Left lung (tissue), 10 donors: ENCODE data around the gene POMGNT2. TPM values are rescaled to one million over a fixed set of nuclear protein-coding genes. Genes with fewer than 3 reads are reported as not detected.

Experiments
- ATAC-seq: fragments of 200-7000 bp; cut with Tn5 transposase; one replicate; pipeline ENCODE4 v1.9.1; 2020; ENCODE audit warnings: moderate library complexity
- DNase-seq, 4 donors: peaks; one replicate each; pipeline ENCODE4 v3.0.0-alpha.2; 2013 to 2020
- H3K27ac ChIP-seq, 2 donors: fragments of 200-600 bp; sonication (generic) in 1 of 2; one replicate each; pipeline versions ENCODE4 v1.5.0 to v1.8.0; 2020 to 2021
- H3K27me3 ChIP-seq, 2 donors: fragments of 200-600 bp; sonication (generic) in 1 of 2; one replicate each; pipeline versions ENCODE4 v1.5.0 to v1.8.0; 2020 to 2021
- H3K36me3 ChIP-seq, 2 donors: fragments of 200-600 bp; sonication (generic) in 1 of 2; one replicate each; pipeline versions ENCODE4 v1.5.0 to v1.8.0; 2020 to 2021
- H3K4me1 ChIP-seq, 2 donors: fragments of 200-600 bp; one replicate each; pipeline ENCODE4 v1.8.0; 2021
- H3K4me3 ChIP-seq, 2 donors: fragments of 200-600 bp; sonication (generic) in 1 of 2; one replicate each; pipeline versions ENCODE4 v1.5.0 to v1.8.0; 2020 to 2021; ENCODE audit warnings: mild to moderate bottlenecking in 1 of 2
- H3K9me3 ChIP-seq, 2 donors: fragments of 200-600 bp; sonication (generic) in 1 of 2; one replicate each; pipeline versions ENCODE4 v1.5.0 to v1.8.0; 2020 to 2021
- intact Hi-C, 2 donors: fragments of 100-400 bp; cut with DNase I; formaldehyde crosslinking; loops; one replicate each; pipeline versions ENCODE4 v1.11.2 to v1.14.2; 2022
- polyA plus RNA-seq, 6 donors: library from polyadenylated mRNA; unstranded; fragments of 120-200 nt; gene quantifications; one replicate each; pipeline ENCODE4 v1.2.1, GENCODE V29; 2013; ENCODE audit not compliant: insufficient read length in 6 of 6
- total RNA-seq, 2 donors: library from RNA; stranded (reverse); fragmentation: NEBNext Ultra II Directional; extraction: Animal tissue kit (Norgen Biotek cat#: 25700); gene quantifications; one replicate each; pipeline ENCODE4 v1.2.1, GENCODE V29; 2021
- TF ChIP-seq, protein P1 (sequence below), 2 donors: fragments of 200-600 bp; sonication (generic) in 1 of 2; IDR thresholded peaks; one replicate each; pipeline versions ENCODE4 v1.5.0 to v1.8.0; 2021; ENCODE audit warnings: antibody characterized with exemption in 2 of 2
- donor health status: DM: no; HTN: yes; CAD: no.
- donor health status: DM: no; HTN: no; CAD: no.

The POMGNT2 gene
- total and polyA plus RNA-seq, 8 donors, result 14.6 to 18.6 (median 16.1) TPM

DNA sequence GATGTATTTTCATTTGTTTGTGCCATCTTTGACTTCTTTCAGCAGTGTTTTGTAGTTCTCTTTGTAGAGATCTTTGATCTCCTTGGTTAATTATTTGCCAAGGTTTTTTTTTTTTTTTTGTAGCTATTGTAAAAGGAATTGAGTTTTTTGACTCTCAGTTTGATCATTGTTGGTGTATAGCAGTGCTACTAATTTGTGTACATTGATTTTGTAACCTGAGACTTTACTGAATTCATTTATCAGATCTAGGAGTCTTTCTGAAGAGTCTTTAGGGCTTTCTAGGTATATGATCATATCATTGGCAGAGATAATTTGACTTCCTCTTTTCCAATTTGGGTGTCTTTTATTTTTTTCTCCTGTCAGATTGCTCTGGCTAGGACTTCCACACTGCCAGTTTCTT is 42.2 kb upstream of the POMGNT2 start:
- no peak for ATAC-seq
- TF ChIP-seq, protein P1, sequence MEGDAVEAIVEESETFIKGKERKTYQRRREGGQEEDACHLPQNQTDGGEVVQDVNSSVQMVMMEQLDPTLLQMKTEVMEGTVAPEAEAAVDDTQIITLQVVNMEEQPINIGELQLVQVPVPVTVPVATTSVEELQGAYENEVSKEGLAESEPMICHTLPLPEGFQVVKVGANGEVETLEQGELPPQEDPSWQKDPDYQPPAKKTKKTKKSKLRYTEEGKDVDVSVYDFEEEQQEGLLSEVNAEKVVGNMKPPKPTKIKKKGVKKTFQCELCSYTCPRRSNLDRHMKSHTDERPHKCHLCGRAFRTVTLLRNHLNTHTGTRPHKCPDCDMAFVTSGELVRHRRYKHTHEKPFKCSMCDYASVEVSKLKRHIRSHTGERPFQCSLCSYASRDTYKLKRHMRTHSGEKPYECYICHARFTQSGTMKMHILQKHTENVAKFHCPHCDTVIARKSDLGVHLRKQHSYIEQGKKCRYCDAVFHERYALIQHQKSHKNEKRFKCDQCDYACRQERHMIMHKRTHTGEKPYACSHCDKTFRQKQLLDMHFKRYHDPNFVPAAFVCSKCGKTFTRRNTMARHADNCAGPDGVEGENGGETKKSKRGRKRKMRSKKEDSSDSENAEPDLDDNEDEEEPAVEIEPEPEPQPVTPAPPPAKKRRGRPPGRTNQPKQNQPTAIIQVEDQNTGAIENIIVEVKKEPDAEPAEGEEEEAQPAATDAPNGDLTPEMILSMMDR (IDR thresholded peaks at IDR 0.05), result no peak
- intact Hi-C loops, result no loop called here
- Histone ChIP-seq H3K36me3 (no peaks in the 10 kb centered on the region), H3K4me1 (no peaks in the 10 kb centered on the region), H3K4me3 (no peak overlapping the region), H3K27ac (no peak overlapping the region), H3K27me3 (peaks cover 0 to 4% of the 10 kb centered on the region in 2 donors), H3K9me3 (no peaks in the 10 kb centered on the region)
- DNase-seq, result no peak

- intact Hi-C loops, result no loop called here
- H3K9me3 ChIP-seq, result no peaks in the 10 kb centered on the region
- TF ChIP-seq, protein P1 (IDR thresholded peaks at IDR 0.05), result no peak
These were observed 40.7 kb upstream of the POMGNT2 start for GRCh38 chr3:43146599-43146998.

DNA sequence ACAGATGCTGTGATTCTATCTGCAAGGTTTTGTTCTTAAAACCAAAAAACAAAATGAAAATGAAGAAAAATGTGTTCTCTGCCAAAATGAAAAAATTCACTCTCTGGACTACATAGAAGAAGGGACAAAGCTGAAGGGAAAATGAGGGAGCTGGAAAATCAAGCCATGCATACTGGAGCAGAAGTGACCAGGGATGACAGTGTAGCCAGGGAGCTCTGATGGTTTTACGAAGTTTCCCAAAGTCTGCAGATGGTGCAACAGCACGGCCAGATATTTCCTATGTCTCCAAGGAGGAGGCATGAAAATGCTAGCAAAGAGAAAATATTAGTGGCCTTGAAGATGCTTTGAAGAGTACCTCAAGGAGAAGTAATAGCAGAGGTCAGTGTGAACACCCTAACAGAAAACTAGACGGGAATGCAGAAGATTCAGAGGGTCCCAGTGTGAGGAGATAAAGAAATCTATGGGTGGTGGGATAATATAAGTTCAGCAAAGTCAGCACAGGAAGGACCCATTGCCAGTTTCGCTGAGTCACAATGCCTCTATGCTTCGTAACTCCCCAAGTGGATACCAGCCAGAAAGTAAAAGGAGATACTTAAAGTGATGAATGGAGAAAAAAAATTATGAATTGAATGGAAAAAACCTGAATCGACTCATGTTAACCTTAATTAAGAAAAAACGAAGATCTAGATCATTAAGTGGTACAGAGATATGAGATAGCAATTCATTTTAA is 39.0 kb upstream of the POMGNT2 start:
- intact Hi-C loops, result no loop called here
- no peak for ATAC-seq

More at GRCh38 chr3:43146599-43146998, 40.7 kb upstream of the POMGNT2 start:
- H3K4me3 ChIP-seq, result no peak overlapping the region
- H3K27ac ChIP-seq, result no peak overlapping the region
- DNase-seq (no peak), ATAC-seq (no peak)
- no peaks in the 10 kb centered on the region for H3K4me1 ChIP-seq
- H3K36me3 ChIP-seq, result no peaks in the 10 kb centered on the region
- no peaks in the 10 kb centered on the region for H3K27me3 ChIP-seq

GRCh38 chr3:43142472-43142871 is 36.6 kb upstream of the POMGNT2 start:
- ATAC-seq (no peak), DNase-seq (no peak)
- intact Hi-C loops, result no loop called here
- TF ChIP-seq, protein P1 (IDR thresholded peaks at IDR 0.05), result no peak
- Histone ChIP-seq H3K27me3 (no peaks in the 10 kb centered on the region), H3K36me3 (no peaks in the 10 kb centered on the region), H3K27ac (no peak overlapping the region), H3K4me1 (no peaks in the 10 kb centered on the region), H3K4me3 (no peak overlapping the region), H3K9me3 (no peaks in the 10 kb centered on the region)

More for the DNA sequence above, 39.0 kb upstream of the POMGNT2 start:
- TF ChIP-seq, protein P1 (IDR thresholded peaks at IDR 0.05), result no peak
- H3K36me3 ChIP-seq, result no peaks in the 10 kb centered on the region
- no peaks in the 10 kb centered on the region for H3K9me3 ChIP-seq
- H3K27me3 ChIP-seq, result no peaks in the 10 kb centered on the region
- H3K4me3 ChIP-seq, result no peak overlapping the region
- DNase-seq, result no peak
- H3K27ac ChIP-seq, result no peak overlapping the region
- H3K4me1 ChIP-seq, result no peaks in the 10 kb centered on the region

GRCh38 chr3:43138488-43139231 is 32.8 kb upstream of the POMGNT2 start:
- Histone ChIP-seq H3K4me3 (no peak overlapping the region), H3K4me1 (no peaks in the 10 kb centered on the region), H3K27ac (no peak overlapping the region), H3K9me3 (no peaks in the 10 kb centered on the region), H3K27me3 (no peaks in the 10 kb centered on the region), H3K36me3 (no peaks in the 10 kb centered on the region)
- ATAC-seq (no peak), DNase-seq (no peak)
- intact Hi-C loops, result no loop called here
- TF ChIP-seq, protein P1 (IDR thresholded peaks at IDR 0.05), result no peak
